ENCODE data around the gene SMARCB1.

GRCh38 chr22:23874871-23875270, 88.1 kb downstream of the SMARCB1 start:
- no peak for TF ChIP-seq EZH2 (IDR thresholded peaks at IDR 0.05; ENCODE audit: low read depth, unreplicated experiment)
- TF ChIP-seq, protein P1, sequence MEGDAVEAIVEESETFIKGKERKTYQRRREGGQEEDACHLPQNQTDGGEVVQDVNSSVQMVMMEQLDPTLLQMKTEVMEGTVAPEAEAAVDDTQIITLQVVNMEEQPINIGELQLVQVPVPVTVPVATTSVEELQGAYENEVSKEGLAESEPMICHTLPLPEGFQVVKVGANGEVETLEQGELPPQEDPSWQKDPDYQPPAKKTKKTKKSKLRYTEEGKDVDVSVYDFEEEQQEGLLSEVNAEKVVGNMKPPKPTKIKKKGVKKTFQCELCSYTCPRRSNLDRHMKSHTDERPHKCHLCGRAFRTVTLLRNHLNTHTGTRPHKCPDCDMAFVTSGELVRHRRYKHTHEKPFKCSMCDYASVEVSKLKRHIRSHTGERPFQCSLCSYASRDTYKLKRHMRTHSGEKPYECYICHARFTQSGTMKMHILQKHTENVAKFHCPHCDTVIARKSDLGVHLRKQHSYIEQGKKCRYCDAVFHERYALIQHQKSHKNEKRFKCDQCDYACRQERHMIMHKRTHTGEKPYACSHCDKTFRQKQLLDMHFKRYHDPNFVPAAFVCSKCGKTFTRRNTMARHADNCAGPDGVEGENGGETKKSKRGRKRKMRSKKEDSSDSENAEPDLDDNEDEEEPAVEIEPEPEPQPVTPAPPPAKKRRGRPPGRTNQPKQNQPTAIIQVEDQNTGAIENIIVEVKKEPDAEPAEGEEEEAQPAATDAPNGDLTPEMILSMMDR (conservative IDR thresholded peaks at IDR 0.05; ENCODE audit: low read depth in 2 of 2): no peak

Data from GM23338 (cell line).